Kidney (tissue), 14 donors: ENCODE data around the gene ESR2. TPM values are rescaled to one million over a fixed set of nuclear protein-coding genes. Genes with fewer than 3 reads are reported as not detected.
A peak's percentile ranks its signal among the peaks of the same experiment; 100 is the strongest.

Source experiments
- DNase-seq, 5 donors: peaks; one replicate each; pipeline ENCODE4 v3.0.0-alpha.2; 2013 to 2020
- FAIRE-seq: peaks from 2 replicates; lab custom pipeline; 2012; peaks lifted over from hg19 to GRCh38; lab: Jason Lieb, UNC
- H3K27ac ChIP-seq, 2 donors: one replicate each; pipeline ENCODE4 v1.7.0; 2013; ENCODE audit warnings: low read depth in 2 of 2, low read length in 2 of 2, inconsistent platforms in 1 of 2
- H3K27me3 ChIP-seq: one replicate; pipeline ENCODE4 v1.7.1; 2013; ENCODE audit warnings: low read length, inconsistent platforms; ENCODE audit not compliant: control insufficient read depth, insufficient read depth
- H3K36me3 ChIP-seq, 3 donors: one replicate each; pipeline versions ENCODE4 v1.7.0 to v1.7.1; 2013; ENCODE audit warnings: low read length in 3 of 3, control low read depth in 1 of 3, inconsistent platforms in 1 of 3; ENCODE audit not compliant: insufficient read depth in 3 of 3, control insufficient read depth in 2 of 3
- H3K4me1 ChIP-seq, 3 donors: one replicate each; pipeline versions ENCODE4 v1.7.0 to v1.7.1; 2013; ENCODE audit warnings: low read length in 3 of 3, inconsistent platforms in 1 of 3, low read depth in 1 of 3; ENCODE audit not compliant: control insufficient read depth in 2 of 3, insufficient read depth in 2 of 3
- H3K4me3 ChIP-seq, 3 donors: one replicate each; pipeline versions ENCODE4 v1.7.0 to v1.8.1; 2013; ENCODE audit warnings: low read length in 3 of 3, control low read depth in 1 of 3, inconsistent platforms in 1 of 3
- H3K9ac ChIP-seq, 3 donors: one replicate each; pipeline versions ENCODE4 v1.7.0 to v1.7.1; 2013; ENCODE audit warnings: low read length in 3 of 3, control low read depth in 1 of 3, inconsistent platforms in 1 of 3
- H3K9me3 ChIP-seq, 3 donors: one replicate each; pipeline versions ENCODE4 v1.7.0 to v1.7.1; 2013; ENCODE audit warnings: low read length in 3 of 3, control low read depth in 1 of 3, inconsistent platforms in 1 of 3; ENCODE audit not compliant: control insufficient read depth in 2 of 3, insufficient read depth in 1 of 3
- intact Hi-C: fragments of 100-400 bp; cut with DNase I; formaldehyde crosslinking; loops from one replicate; pipeline ENCODE4 v1.11.1; 2022
- polyA plus RNA-seq: library from polyadenylated mRNA; stranded (reverse); fragments of 350-450 nt; fragmentation: Illumina TruSeq; extraction: RNeasy Lipid Tissue Mini Kit (QIAGEN cat#74804); gene quantifications from one replicate; pipeline ENCODE4 v1.2.3, GENCODE V29; 2014; ENCODE audit warnings: low read depth, low replicate concordance; ENCODE audit not compliant: insufficient read depth
- total RNA-seq: library from RNA; stranded (reverse); fragmentation: NEBNext Ultra II Directional; extraction: Animal tissue kit (Norgen Biotek cat#: 25700); gene quantifications from one replicate; pipeline ENCODE4 v1.2.1, GENCODE V29; 2021
- TF ChIP-seq, protein P1 (sequence below): IDR thresholded peaks from 3 replicates; pipeline ENCODE4 v1.5.1; 2012; ENCODE audit warnings: mild to moderate bottlenecking, moderate library complexity, borderline replicate concordance; ENCODE audit not compliant: insufficient read depth; ENCODE audit errors: extremely low read depth
- donor health status: control.
- donor health status: control.
- donor health status: control.
- donor health status: control.
- donor health status: control.
- donor health status: DM: yes; HTN: yes; CAD: no.
- donor health status: Normal renal cell carcinoma (clear cell type).

The ESR2 gene
- total and polyA plus RNA-seq, 2 donors from 2014 or later, result 2.5 TPM; not detected in 1

DNA sequence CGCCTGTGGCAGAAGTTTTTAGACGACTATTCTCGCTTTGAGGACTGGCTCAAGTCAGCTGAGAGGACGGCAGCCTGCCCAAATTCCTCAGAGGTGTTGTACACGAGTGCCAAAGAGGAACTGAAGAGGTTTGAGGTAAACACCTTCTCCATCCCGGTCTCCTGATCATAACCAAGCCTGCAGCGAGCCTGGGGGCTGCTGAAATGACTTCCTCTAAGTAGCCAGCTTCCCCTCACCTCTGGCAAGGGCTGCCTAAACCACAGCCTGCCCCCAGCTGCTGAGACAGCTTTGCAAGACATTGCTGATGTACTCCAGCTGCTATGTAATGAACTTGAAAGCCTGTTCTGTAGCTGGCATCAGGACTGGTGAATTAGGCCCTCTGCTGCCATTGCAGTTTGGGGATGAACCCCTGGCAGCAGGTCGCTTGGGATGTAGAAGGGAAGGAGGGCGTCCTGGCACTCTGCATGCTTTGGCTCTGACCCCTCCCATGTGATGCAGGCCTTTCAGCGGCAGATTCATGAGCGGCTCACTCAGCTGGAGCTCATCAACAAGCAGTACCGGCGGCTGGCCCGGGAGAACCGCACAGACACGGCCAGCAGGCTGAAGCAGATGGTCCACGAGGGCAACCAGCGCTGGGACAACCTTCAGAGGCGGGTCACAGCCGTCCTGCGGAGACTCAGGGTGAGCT lies 84.6 kb downstream of the ESR2 start:
- TF ChIP-seq, protein P1, sequence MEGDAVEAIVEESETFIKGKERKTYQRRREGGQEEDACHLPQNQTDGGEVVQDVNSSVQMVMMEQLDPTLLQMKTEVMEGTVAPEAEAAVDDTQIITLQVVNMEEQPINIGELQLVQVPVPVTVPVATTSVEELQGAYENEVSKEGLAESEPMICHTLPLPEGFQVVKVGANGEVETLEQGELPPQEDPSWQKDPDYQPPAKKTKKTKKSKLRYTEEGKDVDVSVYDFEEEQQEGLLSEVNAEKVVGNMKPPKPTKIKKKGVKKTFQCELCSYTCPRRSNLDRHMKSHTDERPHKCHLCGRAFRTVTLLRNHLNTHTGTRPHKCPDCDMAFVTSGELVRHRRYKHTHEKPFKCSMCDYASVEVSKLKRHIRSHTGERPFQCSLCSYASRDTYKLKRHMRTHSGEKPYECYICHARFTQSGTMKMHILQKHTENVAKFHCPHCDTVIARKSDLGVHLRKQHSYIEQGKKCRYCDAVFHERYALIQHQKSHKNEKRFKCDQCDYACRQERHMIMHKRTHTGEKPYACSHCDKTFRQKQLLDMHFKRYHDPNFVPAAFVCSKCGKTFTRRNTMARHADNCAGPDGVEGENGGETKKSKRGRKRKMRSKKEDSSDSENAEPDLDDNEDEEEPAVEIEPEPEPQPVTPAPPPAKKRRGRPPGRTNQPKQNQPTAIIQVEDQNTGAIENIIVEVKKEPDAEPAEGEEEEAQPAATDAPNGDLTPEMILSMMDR, result no peak
- Histone ChIP-seq H3K27me3 (no peaks in the 10 kb centered on the region), H3K4me1 (no peaks in the 10 kb centered on the region), H3K36me3 (peaks cover 0 to 69% (median 52%) of the 10 kb centered on the region in 3 donors), H3K9ac (no peak overlapping the region), H3K9me3 (no peaks in the 10 kb centered on the region), H3K4me3 (no peak overlapping the region), H3K27ac (no peak overlapping the region)
- FAIRE-seq (no peak), DNase-seq (peak in 4 of 5 donors; percentile 46 to 87 (median 62))
- intact Hi-C loops, result no loop called here

DNA sequence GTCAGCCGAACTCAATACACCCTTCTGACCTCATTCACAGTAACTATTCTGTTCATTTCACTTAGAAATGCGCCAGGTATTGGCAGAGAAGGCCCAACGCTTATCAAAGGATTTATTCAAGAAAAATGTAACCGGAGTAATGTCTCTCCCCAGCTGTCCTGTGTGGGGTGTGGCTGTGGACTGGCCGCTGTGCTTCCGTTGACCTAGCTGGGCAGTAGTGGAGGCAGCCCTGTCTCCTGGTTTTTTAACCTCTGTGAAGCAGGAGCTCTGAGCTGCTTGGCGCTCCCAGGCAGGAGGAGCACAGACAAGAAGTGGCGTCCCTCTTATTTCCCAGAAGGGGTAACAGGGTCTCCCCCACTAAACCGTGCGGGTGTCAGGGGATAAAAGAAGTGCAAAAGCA lies 85.2 kb downstream of the ESR2 start:
- intact Hi-C loops, result no loop called here
- Histone ChIP-seq H3K36me3 (peaks cover 0 to 63% (median 46%) of the 10 kb centered on the region in 3 donors), H3K4me1 (no peaks in the 10 kb centered on the region), H3K9me3 (no peaks in the 10 kb centered on the region), H3K27me3 (no peaks in the 10 kb centered on the region), H3K27ac (no peak overlapping the region), H3K4me3 (no peak overlapping the region), H3K9ac (no peak overlapping the region)
- no peak for DNase-seq
- FAIRE-seq, result no peak
- TF ChIP-seq, protein P1, result no peak

DNA sequence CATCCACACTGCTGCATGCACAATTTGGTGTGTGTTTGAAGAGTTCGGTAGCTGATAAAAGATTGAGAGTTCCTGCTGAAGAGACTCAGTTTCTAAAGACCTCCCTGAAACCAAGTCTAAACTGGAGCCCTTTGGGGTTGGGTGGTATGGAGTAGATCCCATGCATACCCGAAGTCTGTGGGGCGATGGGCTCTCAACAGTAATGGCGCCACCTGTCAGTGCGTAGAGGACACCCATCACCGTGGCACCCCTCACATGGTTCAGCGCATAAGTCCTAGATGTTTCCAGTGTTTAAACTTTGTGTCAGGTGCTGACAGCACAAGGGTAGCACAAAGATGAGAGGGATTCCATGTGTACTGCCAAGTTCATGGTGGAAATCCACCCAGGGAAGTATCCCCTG lies 85.9 kb downstream of the ESR2 start:
- peaks cover 0 to 58% (median 45%) of the 10 kb centered on the region in 3 donors for H3K36me3 ChIP-seq
- H3K27me3 ChIP-seq, result no peaks in the 10 kb centered on the region
- H3K9ac ChIP-seq, result no peak overlapping the region
- DNase-seq, result no peak
- H3K9me3 ChIP-seq, result no peaks in the 10 kb centered on the region
- H3K27ac ChIP-seq, result no peak overlapping the region
- TF ChIP-seq, protein P1, result no peak
- no peak for FAIRE-seq
- no peak overlapping the region for H3K4me3 ChIP-seq
- intact Hi-C loops, result no loop called here
- H3K4me1 ChIP-seq, result no peaks in the 10 kb centered on the region
